GM12878 (cell line): ENCODE data around the gene RPL29. TPM values are rescaled to one million over a fixed set of nuclear protein-coding genes. Genes with fewer than 3 reads are reported as not detected.

ENCODE experiments used
- BCL11A ChIP-seq: IDR thresholded peaks from 2 replicates; pipeline ENCODE4 v1.6.1; 2011; ENCODE audit warnings: low read depth, low read length
- CHD2 ChIP-seq: IDR thresholded peaks from 2 replicates; pipeline ENCODE4 v1.6.1; 2011; ENCODE audit warnings: low read depth, low read length, improper control_type of control experiment, borderline replicate concordance
- E2F4 ChIP-seq: IDR thresholded peaks from 2 replicates; pipeline ENCODE4 v1.6.1; 2012; ENCODE audit warnings: low read depth, low read length, improper control_type of control experiment
- EED ChIP-seq: sonication (generic); IDR thresholded peaks from 2 replicates; pipeline ENCODE4 v1.6.1; 2016; ENCODE audit warnings: antibody characterized with exemption, low read depth
- EP300 ChIP-seq, 2 experiments: fragments of 150-350 bp in 1 of 2; IDR thresholded peaks; 2 replicates each; pipeline ENCODE4 v1.6.1; 2011 to 2012; ENCODE audit warnings: low read depth in 2 of 2, low read length in 2 of 2, borderline replicate concordance in 1 of 2, improper control_type of control experiment in 1 of 2, inconsistent platforms in 1 of 2; ENCODE audit not compliant: control insufficient read depth in 1 of 2
- ETV6 ChIP-seq, 2 experiments: fragments of 450-650 bp in 1 of 2; IDR thresholded peaks in 1 of 2; conservative IDR thresholded peaks in 1 of 2; 2 replicates each; pipeline ENCODE4 v1.6.1; 2014; ENCODE audit warnings: antibody characterized with exemption in 1 of 2, borderline replicate concordance in 1 of 2, low read depth in 1 of 2, mild to moderate bottlenecking in 1 of 2, moderate library complexity in 1 of 2
- HSF1 ChIP-seq: fragments of 150-350 bp; IDR thresholded peaks from 2 replicates; pipeline ENCODE4 v1.6.1; 2014; ENCODE audit warnings: mild to moderate bottlenecking, low read depth, low read length
- IKZF2 ChIP-seq, 2 experiments: fragments of 450-650 bp; IDR thresholded peaks; 2 replicates each; pipeline ENCODE4 v1.6.1; 2017; ENCODE audit warnings: mild to moderate bottlenecking in 2 of 2, moderate library complexity in 2 of 2
- IRF3 ChIP-seq: fragments of 450-650 bp; IDR thresholded peaks from 2 replicates; pipeline ENCODE4 v1.6.1; 2014; ENCODE audit warnings: mild to moderate bottlenecking
- MEF2A ChIP-seq: IDR thresholded peaks from 2 replicates; pipeline ENCODE4 v1.6.1; 2011; ENCODE audit warnings: low read depth, mild to moderate bottlenecking, low read length, moderate library complexity; ENCODE audit not compliant: insufficient read depth
- MTA2 ChIP-seq: fragments of 450-650 bp; IDR thresholded peaks from 2 replicates; pipeline ENCODE4 v1.6.1; 2016; ENCODE audit warnings: low read depth, mild to moderate bottlenecking, moderate library complexity
- NBN ChIP-seq: fragments of 450-650 bp; IDR thresholded peaks from 2 replicates; pipeline ENCODE4 v1.6.1; 2016
- NR2F1 ChIP-seq: fragments of 450-650 bp; conservative IDR thresholded peaks from 2 replicates; pipeline ENCODE4 v1.6.1; 2017; ENCODE audit warnings: mild to moderate bottlenecking
- RFX5 ChIP-seq: IDR thresholded peaks from 2 replicates; pipeline ENCODE4 v1.6.1; 2011; ENCODE audit warnings: low read depth, low read length, improper control_type of control experiment
- SMAD1 ChIP-seq: fragments of 450-650 bp; IDR thresholded peaks from 2 replicates; pipeline ENCODE4 v1.6.1; 2018; ENCODE audit warnings: mild to moderate bottlenecking, low read depth; ENCODE audit not compliant: partially characterized antibody
- SP1 ChIP-seq: IDR thresholded peaks from one replicate; pipeline ENCODE4 v1.6.1; 2011; ENCODE audit warnings: low read depth, low read length
- SPI1 ChIP-seq: IDR thresholded peaks from 2 replicates; pipeline ENCODE4 v1.6.1; 2011; ENCODE audit warnings: low read depth, mild to moderate bottlenecking, low read length, moderate library complexity, borderline replicate concordance; ENCODE audit not compliant: insufficient read depth
- polyA plus RNA-seq, 11 experiments: library from polyadenylated mRNA; depleted of rRNA in 4 of 11; unstranded in 6 of 11; stranded (reverse) in 5 of 11; fragments of >200 nt; fragmentation: Nextera tagmentation in 4 of 11; fragmentation: Illumina TruSeq in 1 of 11; extraction: Ambion mirVana in 4 of 11; extraction: Trizol in 1 of 11; gene quantifications; 1 replicate in 1 of 11; 2 replicates in 10 of 11; pipeline versions ENCODE4 v1.2.1 to v1.2.3, GENCODE V29; 2011 to 2016; ENCODE audit warnings: inconsistent platforms in 2 of 11, missing spikeins in 2 of 11, low read depth in 1 of 11
- total RNA-seq, 4 experiments: library from RNA; depleted of rRNA in 3 of 4; stranded (reverse); fragments of >200 nt in 3 of 4; fragmentation: Illumina TruSeq in 1 of 4; extraction: Trizol in 1 of 4; gene quantifications; 2 replicates each; pipeline versions ENCODE4 v1.2.1 to v1.2.3, GENCODE V29; 2013 to 2021
- TF ChIP-seq, protein P1 (sequence below): fragments of 450-650 bp; IDR thresholded peaks from 2 replicates; pipeline ENCODE4 v1.6.1; 2016; ENCODE audit warnings: mild to moderate bottlenecking
- TF ChIP-seq, protein P2 (sequence below): fragments of 450-650 bp; IDR thresholded peaks from 2 replicates; pipeline ENCODE4 v1.6.1; 2017; ENCODE audit warnings: mild to moderate bottlenecking, moderate library complexity

Gene RPL29
- total and polyA plus RNA-seq, 10 of the 15 experiments (the other 5 are each of a cell fraction or from before 2014, with no cell fraction given) = 1,053 to 2,477 (median 1,657) TPM

- TF ChIP-seq HSF1 (no peak), MTA2 (peak; percentile 73), EP300 (IDR thresholded peaks at IDR 0.05; ENCODE audit: borderline replicate concordance in 1 of 2, control insufficient read depth in 1 of 2, low read depth in 2 of 2, low read length in 2 of 2) (peak in 1 of 2 experiments; percentile 38; a peak in 1 of 4 replicates), RFX5 (no peak), CHD2 (peak; percentile 56; the same call in 1 of the 2 replicates), NR2F1 (peak; percentile 75), SP1 (peak; percentile 63), ETV6 (conservative IDR thresholded peaks at IDR 0.05 in 1 of 2, IDR thresholded peaks at IDR 0.05 in 1 of 2; ENCODE audit: borderline replicate concordance in 1 of 2, low read depth in 1 of 2) (peak in 1 of 2 experiments; percentile 7; a peak in 1 of 4 replicates), MEF2A (peak; percentile 32; the same call in 1 of the 2 replicates), NBN (no peak), SMAD1 (peak; percentile 60), SPI1 (peak; percentile 28; the same call in 1 of the 2 replicates), IKZF2 (IDR thresholded peaks at IDR 0.05) (peak; percentile 81 to 83), IRF3 (no peak), EED (peak; percentile 59; the same call in 1 of the 2 replicates), BCL11A (peak; percentile 81), E2F4 (no peak)
- TF ChIP-seq, protein P1, sequence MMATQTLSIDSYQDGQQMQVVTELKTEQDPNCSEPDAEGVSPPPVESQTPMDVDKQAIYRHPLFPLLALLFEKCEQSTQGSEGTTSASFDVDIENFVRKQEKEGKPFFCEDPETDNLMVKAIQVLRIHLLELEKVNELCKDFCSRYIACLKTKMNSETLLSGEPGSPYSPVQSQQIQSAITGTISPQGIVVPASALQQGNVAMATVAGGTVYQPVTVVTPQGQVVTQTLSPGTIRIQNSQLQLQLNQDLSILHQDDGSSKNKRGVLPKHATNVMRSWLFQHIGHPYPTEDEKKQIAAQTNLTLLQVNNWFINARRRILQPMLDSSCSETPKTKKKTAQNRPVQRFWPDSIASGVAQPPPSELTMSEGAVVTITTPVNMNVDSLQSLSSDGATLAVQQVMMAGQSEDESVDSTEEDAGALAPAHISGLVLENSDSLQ = peak; percentile 49; the same call in 1 of the 2 replicates
- TF ChIP-seq, protein P2, sequence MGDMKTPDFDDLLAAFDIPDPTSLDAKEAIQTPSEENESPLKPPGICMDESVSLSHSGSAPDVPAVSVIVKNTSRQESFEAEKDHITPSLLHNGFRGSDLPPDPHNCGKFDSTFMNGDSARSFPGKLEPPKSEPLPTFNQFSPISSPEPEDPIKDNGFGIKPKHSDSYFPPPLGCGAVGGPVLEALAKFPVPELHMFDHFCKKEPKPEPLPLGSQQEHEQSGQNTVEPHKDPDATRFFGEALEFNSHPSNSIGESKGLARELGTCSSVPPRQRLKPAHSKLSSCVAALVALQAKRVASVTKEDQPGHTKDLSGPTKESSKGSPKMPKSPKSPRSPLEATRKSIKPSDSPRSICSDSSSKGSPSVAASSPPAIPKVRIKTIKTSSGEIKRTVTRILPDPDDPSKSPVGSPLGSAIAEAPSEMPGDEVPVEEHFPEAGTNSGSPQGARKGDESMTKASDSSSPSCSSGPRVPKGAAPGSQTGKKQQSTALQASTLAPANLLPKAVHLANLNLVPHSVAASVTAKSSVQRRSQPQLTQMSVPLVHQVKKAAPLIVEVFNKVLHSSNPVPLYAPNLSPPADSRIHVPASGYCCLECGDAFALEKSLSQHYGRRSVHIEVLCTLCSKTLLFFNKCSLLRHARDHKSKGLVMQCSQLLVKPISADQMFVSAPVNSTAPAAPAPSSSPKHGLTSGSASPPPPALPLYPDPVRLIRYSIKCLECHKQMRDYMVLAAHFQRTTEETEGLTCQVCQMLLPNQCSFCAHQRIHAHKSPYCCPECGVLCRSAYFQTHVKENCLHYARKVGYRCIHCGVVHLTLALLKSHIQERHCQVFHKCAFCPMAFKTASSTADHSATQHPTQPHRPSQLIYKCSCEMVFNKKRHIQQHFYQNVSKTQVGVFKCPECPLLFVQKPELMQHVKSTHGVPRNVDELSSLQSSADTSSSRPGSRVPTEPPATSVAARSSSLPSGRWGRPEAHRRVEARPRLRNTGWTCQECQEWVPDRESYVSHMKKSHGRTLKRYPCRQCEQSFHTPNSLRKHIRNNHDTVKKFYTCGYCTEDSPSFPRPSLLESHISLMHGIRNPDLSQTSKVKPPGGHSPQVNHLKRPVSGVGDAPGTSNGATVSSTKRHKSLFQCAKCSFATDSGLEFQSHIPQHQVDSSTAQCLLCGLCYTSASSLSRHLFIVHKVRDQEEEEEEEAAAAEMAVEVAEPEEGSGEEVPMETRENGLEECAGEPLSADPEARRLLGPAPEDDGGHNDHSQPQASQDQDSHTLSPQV = peak; percentile 58; the same call in 1 of the 2 replicates
These were observed 28.4 kb upstream of the RPL29 start (continued) for GRCh38 chr3:52023860-52024764.
